Measurements from ENCODE around the gene AGR3.

AGR3 gene

DNA sequence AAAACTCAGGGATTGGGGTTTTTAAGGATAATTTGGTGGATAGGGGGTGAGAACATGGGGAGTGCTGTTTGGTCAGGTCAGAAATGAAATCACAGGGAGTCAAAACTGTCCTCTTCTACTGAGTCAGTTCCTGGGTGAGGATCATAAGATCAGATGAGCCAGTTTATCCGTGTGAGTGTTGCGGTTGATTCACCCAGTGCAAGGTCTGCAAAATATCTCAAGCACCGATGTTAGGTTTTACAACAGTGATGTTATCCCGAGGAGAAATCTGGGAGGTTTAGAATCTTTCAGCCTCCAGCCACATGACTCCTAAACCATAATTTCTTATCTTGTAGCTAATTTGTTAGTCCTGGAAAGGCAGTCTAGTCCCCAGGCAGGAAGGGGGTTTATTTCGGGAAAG lies 45.3 kb downstream of the AGR3 start:
- DNase-seq (ENCODE audit: low spot score), result no peak

DNA sequence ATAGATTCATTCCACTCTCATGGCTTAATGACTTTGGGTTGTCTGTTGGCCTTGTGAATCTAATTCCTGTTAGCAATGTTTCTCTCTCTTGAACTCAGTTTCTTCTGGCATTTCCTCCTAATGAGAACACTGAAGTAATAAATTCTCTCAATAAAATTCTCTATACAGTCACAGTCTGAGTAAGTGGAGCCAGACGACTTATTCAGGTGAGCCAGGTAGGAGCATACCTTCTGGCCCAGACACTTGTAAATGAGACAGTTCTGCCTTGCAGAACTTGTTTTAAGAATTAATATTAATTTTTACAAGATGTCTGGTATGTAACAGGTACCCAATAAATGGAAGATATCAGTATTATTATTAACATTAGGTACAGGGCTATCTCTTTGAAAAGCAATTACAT lies 48.4 kb downstream of the AGR3 start:
- no peak for DNase-seq (ENCODE audit: low spot score)

DNA sequence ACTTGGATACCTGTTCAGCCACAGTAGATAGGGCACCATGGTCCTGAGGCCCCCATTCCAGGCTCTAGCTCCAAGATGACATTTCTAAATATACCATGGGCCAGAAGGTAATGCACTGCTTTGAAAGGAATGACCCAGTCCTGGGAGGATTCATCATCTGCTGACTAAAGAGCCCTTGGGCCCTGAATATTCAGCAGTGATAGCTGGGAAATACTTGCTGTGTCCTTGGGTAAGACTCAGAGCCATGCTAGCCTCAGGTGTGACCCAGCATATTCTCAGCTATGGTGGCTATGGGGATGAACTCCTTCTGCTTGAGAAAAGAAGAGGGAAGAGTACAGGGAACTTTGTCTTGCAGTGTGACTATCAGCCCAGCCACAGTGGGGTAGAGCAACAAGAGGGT lies 55.7 kb downstream of the AGR3 start:
- DNase-seq (ENCODE audit: low spot score), result no peak

DNA sequence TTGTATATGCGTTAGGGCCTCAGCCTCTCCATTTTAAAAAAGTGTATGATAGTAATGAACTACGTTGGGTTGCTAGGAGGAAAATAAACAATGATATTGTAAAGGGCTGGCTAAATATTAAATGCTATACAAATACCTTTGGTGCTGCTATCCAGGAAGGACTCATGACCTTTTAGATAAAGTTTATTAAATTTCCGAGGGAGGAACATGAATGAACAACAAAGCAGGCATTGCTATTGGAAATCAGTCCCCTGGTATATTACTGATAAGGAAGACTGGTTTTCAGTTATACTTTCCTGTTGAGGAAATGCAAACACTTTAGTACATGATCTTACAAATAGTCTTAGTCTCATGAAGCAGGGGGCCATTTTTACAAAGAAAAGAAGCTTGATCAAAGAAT lies 59.8 kb downstream of the AGR3 start:
- no peak for DNase-seq (ENCODE audit: low spot score)

DNA sequence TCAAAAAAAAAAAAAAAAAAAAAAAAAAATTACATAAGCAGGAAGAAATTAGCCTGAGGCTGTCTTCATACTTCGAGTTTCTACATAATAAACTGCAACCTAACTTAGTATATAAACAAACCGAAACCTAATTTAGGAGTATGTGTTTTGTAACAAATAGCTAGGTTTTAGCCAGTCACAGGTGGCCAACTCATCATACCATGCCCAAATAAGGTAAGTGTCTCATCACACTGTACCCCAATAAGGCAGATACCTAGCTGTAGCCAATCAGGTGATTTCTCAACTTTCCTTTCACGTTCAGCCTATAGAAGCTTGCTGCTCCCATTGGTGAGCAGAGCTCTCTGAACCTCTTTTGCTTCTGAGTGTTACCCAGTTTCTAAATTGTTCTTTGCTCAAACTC lies 63.1 kb downstream of the AGR3 start:
- no peak for DNase-seq (ENCODE audit: low spot score)

DNA sequence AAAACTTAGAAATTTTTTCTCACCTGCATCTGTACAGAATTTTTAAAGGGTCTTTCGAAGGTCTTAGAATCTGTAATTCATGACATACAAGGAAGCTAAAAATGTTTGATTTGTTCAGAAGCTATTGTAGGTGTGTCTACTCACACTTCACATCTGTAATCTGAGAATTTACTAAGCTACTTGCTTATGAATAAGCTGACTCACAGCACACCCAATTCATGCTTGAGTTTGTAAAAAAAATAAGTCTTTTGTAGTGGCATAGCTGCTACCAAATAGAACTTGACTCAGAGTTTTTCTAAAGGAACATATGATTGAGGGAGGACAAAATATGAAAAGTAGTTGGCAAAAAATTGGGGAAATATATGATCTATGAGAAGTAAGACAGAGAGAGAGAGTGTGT lies 64.2 kb downstream of the AGR3 start:
- no peak for DNase-seq (ENCODE audit: low spot score)

DNA sequence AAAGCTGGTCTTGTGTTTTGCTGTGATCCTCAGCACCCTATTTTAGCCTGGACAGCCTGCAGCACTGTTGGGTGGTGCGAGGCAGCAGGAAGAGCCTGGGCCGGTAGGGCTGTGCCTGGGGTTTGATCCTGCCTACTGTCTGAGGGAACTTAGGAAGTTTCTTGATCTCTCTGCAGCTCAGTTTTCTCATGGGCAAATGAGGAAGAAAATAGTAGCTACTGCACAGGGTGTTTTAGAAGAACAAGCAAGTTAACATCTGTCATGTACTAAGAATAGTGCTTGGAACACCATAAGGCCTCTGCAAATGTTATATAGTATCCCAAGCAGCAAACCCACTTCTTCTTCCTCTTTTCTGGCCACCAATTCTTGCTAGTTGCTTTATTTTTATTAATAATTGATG lies 65.0 kb downstream of the AGR3 start:
- no peak for DNase-seq (ENCODE audit: low spot score)

DNA sequence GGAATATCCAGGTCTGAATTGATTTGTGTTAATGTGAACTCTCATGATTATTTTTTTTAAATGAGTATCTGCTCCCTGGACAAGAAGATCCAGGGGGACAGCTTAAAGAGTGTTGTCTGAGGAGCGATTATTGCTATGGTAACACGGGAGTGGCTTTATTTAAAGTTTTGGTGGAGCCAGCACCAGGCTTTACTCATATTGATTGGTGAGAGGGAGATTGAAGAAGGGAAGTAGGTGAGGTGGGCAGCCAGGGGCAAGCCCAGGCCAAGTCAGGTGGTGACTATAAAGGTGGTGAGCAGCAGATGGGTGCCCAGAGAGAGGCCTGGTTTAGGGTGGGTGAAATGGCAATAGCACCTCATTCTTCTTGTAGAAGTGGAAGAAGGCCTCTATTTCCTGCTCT lies 66.8 kb downstream of the AGR3 start:
- DNase-seq (ENCODE audit: low spot score), result no peak

DNA sequence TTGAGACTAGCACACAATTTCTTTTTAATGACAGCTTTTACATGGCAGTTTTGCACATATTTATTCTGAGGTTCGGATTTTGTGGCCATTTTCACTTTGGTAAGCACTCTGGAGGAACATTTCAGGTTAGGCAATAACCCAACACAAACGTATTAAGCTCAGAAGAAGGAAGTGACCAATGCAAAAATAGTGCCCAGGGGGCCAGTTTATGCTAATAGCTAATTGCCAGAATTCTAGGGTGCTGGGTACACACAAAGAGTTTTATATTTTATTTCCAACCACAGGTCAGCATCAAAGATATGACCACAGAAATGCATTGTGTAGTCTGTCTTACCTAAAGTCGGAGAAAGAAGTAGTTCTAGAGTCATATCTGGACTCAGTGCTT lies 68.6 kb downstream of the AGR3 start:
- no peak for DNase-seq (ENCODE audit: low spot score)

DNA sequence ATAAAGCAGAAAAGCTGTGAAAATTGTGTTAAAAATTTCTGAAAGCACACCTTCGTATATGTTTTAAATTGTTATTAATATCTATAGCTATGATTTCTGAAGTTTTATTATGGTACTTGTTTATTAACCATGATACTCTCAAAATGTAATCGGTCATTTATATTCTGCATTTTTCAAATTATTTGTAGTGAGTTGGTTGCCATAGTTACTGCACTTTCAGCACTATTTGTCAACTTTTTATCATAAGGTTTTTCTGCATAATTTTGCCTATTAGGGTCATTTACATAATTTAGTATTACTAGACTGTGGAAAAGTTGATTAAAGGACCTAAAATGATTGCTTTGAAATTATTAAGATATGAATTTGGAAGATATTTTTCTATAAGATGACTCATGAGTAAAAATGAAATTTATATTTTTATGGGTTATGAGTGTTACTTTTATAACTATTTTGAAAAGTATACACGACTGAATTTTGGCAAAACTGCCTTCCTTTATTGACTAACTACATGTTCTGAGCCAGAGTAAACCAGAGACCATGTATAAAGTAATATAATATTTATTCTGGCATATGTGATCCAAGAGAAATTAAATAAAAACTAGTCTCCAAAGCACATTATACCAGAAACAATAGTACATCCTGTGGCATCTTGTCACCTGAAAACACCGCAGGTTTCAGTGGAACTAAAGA lies 69.1 kb downstream of the AGR3 start:
- no peak for DNase-seq (ENCODE audit: low spot score)

DNA sequence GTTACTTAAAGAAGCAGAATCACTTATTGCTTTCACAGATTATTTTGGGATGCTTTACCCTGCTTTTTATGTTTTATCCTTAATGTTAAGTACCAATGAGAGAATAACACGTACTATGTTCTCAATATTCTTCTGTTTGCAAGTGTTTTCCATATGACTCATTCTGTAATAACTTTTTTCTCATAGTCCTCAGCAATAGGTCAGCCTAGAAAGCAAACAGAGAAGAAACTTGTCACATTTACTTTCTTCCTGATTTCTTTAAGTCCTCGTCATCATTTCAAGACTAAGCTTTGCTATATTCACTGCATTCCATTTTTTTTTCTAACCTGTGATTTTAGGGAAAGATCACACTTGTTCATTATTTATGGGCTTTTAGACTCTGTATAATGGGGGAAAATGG lies 70.2 kb downstream of the AGR3 start:
- peak; percentile 69 for DNase-seq (ENCODE audit: low spot score)

DNA sequence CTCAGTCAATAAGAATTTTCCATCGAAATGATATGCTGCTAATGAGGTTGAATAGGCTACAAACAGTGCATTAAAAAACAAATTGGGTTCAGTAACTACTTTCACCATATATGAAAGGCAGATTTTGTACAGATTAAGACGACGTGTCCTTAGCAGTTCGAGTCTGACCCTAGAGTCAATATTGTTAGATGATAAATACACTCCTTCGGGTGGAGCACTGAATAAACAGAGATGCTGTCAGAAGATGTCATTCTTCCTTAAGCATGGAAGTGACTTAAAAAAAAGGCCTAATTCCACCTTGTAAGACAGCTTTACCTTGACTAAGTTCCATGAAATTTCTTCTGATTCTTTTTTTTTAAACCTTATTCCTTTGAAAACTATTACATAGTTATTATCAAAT lies 71.2 kb downstream of the AGR3 start:
- peak; percentile 58 for DNase-seq (ENCODE audit: low spot score)

DNA sequence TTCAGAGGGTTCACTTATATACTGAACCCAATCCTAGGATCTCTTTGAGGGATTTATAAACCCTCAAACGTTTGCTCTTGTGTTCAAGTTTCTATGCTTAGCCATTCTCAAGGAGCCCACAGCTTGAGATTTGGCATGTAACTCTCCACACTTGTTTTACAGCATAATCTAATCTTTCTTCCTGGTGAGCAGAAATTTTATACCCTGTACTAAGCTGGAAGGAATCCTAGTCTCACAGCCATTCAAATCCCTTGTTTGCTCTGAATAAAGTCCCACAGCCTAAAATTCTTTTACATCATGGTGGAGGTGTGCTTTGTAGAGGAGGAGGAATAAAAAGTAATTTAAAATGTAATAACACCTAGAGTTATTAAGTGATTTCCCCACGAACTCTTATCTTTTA lies 71.7 kb downstream of the AGR3 start:
- DNase-seq (ENCODE audit: low spot score), result no peak

Data from LoVo (cell line).